ENCODE measurements around the gene NEDD8.

DNA sequence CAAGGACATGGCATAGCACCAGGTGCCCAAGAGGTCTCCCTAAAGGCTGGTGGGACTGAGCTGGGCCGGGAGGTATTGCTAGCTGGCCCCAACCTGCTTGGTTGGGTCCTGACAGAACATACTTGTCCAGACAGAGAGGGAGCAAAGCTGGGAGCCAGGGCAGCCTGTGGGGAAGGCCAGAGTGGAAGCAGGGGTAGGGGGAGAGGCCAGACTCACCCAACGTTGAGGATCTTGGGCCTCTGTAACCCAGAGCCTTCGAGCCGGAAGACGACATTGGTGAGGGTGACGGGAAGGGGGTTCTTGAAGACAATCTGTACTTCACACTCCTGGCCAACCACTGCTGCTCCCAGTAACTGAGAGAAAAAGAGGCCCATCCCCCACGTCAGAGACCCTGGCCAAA lies 21.8 kb upstream of the NEDD8 start:
- TF ChIP-seq ZNF274 (IDR thresholded peaks at IDR 0.05; ENCODE audit: low read depth, low read length) (no peak), SUZ12 (IDR thresholded peaks at IDR 0.05; ENCODE audit: extremely low read depth, insufficient read depth, insufficient read length) (no peak), YY1 (IDR thresholded peaks at IDR 0.05; ENCODE audit: insufficient read depth, insufficient read length) (no peak)

Measured in NT2/D1 (cell line).